ENCODE data around the gene SIPA1. TPM values are rescaled to one million over a fixed set of nuclear protein-coding genes. Genes with fewer than 3 reads are reported as not detected.

SIPA1 gene
- polyA plus RNA-seq, 1 experiment = 11.4 TPM

DNA sequence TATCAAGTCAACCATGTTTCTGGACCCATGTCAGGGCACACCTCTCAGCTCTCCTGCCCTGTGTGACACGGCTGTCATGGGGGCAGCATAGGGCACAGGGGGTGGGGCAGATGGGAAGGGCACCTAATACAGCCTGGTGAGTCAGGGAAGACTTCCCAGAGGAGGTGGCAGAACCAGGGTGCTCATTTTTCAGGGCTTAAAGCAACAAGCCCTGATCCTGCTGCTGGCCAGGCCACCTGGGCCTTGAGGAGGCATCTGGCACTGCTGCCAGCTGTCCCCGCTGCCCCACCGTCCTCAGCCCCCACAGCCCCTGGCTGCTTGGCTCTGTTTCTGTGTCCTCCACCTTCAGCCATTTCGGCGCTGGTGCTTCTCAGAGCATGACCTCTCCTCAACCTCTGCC lies 28.2 kb upstream of the SIPA1 start:
- no peak for DNase-seq (ENCODE audit: low read depth, low spot score)
- TF ChIP-seq, protein P1, sequence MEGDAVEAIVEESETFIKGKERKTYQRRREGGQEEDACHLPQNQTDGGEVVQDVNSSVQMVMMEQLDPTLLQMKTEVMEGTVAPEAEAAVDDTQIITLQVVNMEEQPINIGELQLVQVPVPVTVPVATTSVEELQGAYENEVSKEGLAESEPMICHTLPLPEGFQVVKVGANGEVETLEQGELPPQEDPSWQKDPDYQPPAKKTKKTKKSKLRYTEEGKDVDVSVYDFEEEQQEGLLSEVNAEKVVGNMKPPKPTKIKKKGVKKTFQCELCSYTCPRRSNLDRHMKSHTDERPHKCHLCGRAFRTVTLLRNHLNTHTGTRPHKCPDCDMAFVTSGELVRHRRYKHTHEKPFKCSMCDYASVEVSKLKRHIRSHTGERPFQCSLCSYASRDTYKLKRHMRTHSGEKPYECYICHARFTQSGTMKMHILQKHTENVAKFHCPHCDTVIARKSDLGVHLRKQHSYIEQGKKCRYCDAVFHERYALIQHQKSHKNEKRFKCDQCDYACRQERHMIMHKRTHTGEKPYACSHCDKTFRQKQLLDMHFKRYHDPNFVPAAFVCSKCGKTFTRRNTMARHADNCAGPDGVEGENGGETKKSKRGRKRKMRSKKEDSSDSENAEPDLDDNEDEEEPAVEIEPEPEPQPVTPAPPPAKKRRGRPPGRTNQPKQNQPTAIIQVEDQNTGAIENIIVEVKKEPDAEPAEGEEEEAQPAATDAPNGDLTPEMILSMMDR (IDR thresholded peaks at IDR 0.05; ENCODE audit: low read depth, low read length) = no peak
- POLR2A ChIA-PET = no interaction called here
- CTCF ChIA-PET = interaction anchor here (1.2 kb wide), 1 partner anchor 16 kb away, joined by 6 read pairs; no protein-coding TSS in a partner anchor
- Histone ChIP-seq H3K9me3 (ENCODE audit: control insufficient read depth, insufficient read depth, low read length) (no peaks in the 10 kb centered on the region; the same call in 1 of the 2 replicates), H3K4me3 (ENCODE audit: low read depth, low read length) (no peak overlapping the region), H3K27me3 (ENCODE audit: control insufficient read depth, insufficient read depth, low read length) (no peaks in the 10 kb centered on the region), H3K27ac (ENCODE audit: low read depth, low read length) (no peak overlapping the region)

DNA sequence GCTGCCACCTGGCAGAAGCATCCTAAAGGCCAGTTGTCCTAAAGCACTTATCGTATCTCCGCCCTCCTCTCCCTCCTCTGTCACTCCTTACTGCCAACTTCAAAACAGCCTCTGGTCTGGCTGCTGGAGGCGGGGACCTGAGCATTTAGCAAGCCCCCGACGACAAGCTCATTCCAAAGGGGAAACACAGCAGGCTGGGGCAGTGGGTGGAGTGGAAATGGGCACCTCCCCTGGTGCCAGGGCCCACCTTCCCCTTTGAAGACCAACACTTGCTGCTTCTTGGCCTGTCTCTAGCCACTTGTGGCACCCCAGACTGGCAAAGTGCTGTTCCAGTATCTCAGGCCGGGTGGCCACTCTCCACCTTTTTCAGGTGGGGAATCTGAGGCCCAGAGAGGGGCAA lies 27.5 kb upstream of the SIPA1 start:
- DNase-seq (ENCODE audit: low read depth, low spot score) = no peak
- Histone ChIP-seq H3K27ac (ENCODE audit: low read depth, low read length) (no peak overlapping the region), H3K4me3 (ENCODE audit: low read depth, low read length) (peak overlapping the region; percentile 7; the same call in 1 of the 2 replicates), H3K27me3 (ENCODE audit: control insufficient read depth, insufficient read depth, low read length) (no peaks in the 10 kb centered on the region), H3K9me3 (ENCODE audit: control insufficient read depth, insufficient read depth, low read length) (no peaks in the 10 kb centered on the region; the same call in 1 of the 2 replicates)
- ChIA-PET CTCF (no interaction called here), POLR2A (no interaction called here)
- TF ChIP-seq, protein P1 (IDR thresholded peaks at IDR 0.05; ENCODE audit: low read depth, low read length) = no peak

DNA sequence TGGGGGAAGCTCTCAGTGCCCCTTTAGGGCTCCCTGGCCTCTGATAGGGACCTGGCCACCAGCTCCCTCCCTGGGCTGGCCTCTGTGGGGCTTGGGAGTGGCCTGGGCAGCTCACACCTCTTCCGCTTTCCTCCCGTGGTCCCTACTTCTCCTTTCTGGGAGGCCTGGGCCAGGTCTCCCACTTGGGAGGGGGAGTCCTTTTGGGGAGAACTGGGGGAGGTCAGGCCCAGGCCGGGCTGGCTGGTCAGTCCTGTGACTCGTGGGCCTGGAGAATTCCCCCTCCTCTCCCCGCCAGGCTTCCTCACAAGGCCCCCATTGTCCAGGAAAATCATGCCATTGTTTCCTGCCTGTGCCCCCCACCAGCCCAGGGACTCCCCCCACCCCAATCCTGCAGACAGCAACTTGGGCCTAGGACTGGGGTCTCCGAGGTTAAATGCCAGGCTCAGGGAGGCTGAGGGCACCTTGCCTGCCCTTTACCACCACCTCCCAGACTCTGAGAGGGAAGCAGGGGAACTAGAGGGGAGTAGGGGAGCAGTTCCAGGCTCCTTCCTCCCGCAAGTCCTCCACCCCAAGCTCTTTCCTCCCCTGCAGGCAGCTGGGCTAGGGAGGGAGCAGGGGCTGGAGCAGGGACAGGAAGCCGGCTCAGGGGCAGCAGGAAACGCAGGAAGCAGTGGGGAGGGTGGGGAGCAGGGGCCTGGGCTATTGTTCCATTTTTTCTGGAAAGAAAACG lies 26.7 kb upstream of the SIPA1 start:
- no peaks in the 10 kb centered on the region for H3K27me3 ChIP-seq (ENCODE audit: control insufficient read depth, insufficient read depth, low read length)
- POLR2A ChIA-PET = no interaction called here
- CTCF ChIA-PET = no interaction called here
- no peaks in the 10 kb centered on the region; the same call in 1 of the 2 replicates for H3K9me3 ChIP-seq (ENCODE audit: control insufficient read depth, insufficient read depth, low read length)
- TF ChIP-seq, protein P1 (IDR thresholded peaks at IDR 0.05; ENCODE audit: low read depth, low read length) = no peak
- no peak for DNase-seq (ENCODE audit: low read depth, low spot score)
- peak overlapping the region; percentile 31 for H3K27ac ChIP-seq (ENCODE audit: low read depth, low read length)
- peak overlapping the region; percentile 93 for H3K4me3 ChIP-seq (ENCODE audit: low read depth, low read length)

DNA sequence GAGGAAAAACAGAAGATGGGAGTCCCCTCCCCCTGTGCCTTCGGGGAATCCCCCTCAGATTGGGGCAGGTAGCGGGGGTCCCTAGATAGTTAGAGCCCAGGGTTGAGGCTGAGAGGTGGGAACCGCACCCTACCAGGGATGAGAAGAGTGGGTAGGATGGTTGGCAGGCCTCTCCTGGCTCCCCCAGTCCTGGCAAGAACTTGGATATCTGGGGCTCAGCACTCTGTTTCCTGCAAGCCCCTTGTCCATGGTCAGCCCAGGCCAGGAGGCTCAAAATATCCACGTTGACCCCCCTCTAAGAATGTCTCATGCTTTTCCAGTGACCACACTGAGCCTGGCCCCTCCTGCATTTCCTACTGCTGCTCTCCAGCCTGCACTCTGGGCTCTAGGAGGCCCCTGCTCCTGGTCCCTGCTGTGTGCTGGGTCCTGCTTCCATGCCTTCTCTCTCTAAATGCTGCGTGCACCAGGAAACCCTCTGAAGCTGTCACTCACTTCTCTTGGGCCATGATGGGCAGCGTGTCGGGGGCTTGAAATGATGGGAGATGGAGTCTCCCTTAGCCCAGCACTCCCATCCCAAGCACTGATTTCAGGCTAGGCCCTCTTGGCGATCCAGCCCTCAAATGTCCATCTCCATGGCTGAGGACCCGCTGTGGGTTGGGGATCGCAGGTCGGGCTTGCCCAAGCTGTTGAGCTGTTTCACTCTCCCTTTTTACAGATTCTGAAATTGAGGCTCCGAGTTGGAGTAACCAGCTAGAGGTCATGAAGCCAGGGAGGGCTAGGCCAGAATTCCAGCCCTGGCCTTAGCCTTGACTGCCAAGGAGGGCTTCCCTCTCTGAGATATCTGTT lies 25.9 kb upstream of the SIPA1 start:
- ChIA-PET CTCF (interaction anchor here (1.4 kb wide), 1 partner anchor 18 kb away, joined by 6 read pairs; no protein-coding TSS in a partner anchor), POLR2A (no interaction called here)
- Histone ChIP-seq H3K9me3 (ENCODE audit: control insufficient read depth, insufficient read depth, low read length) (no peaks in the 10 kb centered on the region; the same call in 1 of the 2 replicates), H3K27ac (ENCODE audit: low read depth, low read length) (peak overlapping the region; percentile 39), H3K4me3 (ENCODE audit: low read depth, low read length) (peak overlapping the region; percentile 93), H3K27me3 (ENCODE audit: control insufficient read depth, insufficient read depth, low read length) (no peaks in the 10 kb centered on the region)
- no peak for DNase-seq (ENCODE audit: low read depth, low spot score)
- TF ChIP-seq, protein P1 (IDR thresholded peaks at IDR 0.05; ENCODE audit: low read depth, low read length) = no peak
